CD4-positive, CD25-positive, alpha-beta regulatory T cell (primary cell): ENCODE data around the gene C8B. TPM values are rescaled to one million over a fixed set of nuclear protein-coding genes. Genes with fewer than 3 reads are reported as not detected.

ENCODE experiments used
- ATAC-seq, 2 donors: fragments of 150-1000 bp; cut with Tn5 transposase; one replicate each; pipeline ENCODE4 v1.10.0; 2021; ENCODE audit warnings: low read depth in 2 of 2, moderate number of reproducible peaks in 2 of 2, moderate library complexity in 1 of 2
- DNase-seq, 3 donors: peaks; one replicate each; pipeline versions ENCODE4 v3.0.0 to v3.0.0-alpha.2; 2012 to 2022; ENCODE audit warnings: mixed read lengths in 1 of 3
- H3K27ac ChIP-seq: one replicate; pipeline ENCODE4 v1.7.0; 2013; ENCODE audit warnings: mild to moderate bottlenecking, low read length; ENCODE audit not compliant: insufficient read depth, poor library complexity, severe bottlenecking
- H3K27me3 ChIP-seq: one replicate; pipeline ENCODE4 v1.7.0; 2013; ENCODE audit warnings: low read length; ENCODE audit not compliant: control insufficient read depth, insufficient read depth
- H3K36me3 ChIP-seq: one replicate; pipeline ENCODE4 v1.7.0; 2013; ENCODE audit warnings: mild to moderate bottlenecking, low read length, moderate library complexity; ENCODE audit not compliant: control insufficient read depth, insufficient read depth
- H3K4me1 ChIP-seq: 2 replicates; pipeline ENCODE4 v1.7.0; 2013; ENCODE audit warnings: mild to moderate bottlenecking, low read length; ENCODE audit not compliant: insufficient read depth, control insufficient read depth, poor library complexity, severe bottlenecking
- H3K4me3 ChIP-seq: one replicate; pipeline ENCODE4 v1.7.0; 2013; ENCODE audit warnings: low read depth, mild to moderate bottlenecking, low read length, moderate library complexity
- H3K9me3 ChIP-seq, 2 experiments: 1 replicate in 1 of 2; 2 replicates in 1 of 2; pipeline ENCODE4 v1.7.0; 2013; ENCODE audit warnings: low read length in 2 of 2, mild to moderate bottlenecking in 1 of 2, moderate library complexity in 1 of 2; ENCODE audit not compliant: control insufficient read depth in 2 of 2
- H3K27ac Mint-ChIP-seq, 3 donors: one replicate each; pipeline ENCODE4 v1.8.0; 2020 to 2022; ENCODE audit warnings: mild to moderate bottlenecking in 3 of 3, mixed read lengths in 3 of 3, moderate library complexity in 2 of 3
- H3K27me3 Mint-ChIP-seq: one replicate; pipeline ENCODE4 v1.8.0; 2022; ENCODE audit warnings: mild to moderate bottlenecking, mixed read lengths
- H3K36me3 Mint-ChIP-seq: one replicate; pipeline ENCODE4 v1.8.0; 2020; ENCODE audit warnings: mixed read lengths
- H3K4me1 Mint-ChIP-seq, 4 donors: one replicate each; pipeline ENCODE4 v1.8.0; 2020 to 2022; ENCODE audit warnings: mixed read lengths in 4 of 4, mild to moderate bottlenecking in 1 of 4
- H3K4me3 Mint-ChIP-seq, 4 donors: one replicate each; pipeline ENCODE4 v1.8.0; 2020 to 2022; ENCODE audit warnings: mild to moderate bottlenecking in 4 of 4, mixed read lengths in 4 of 4, moderate library complexity in 3 of 4
- H3K9me3 Mint-ChIP-seq, 7 donors: one replicate each; pipeline ENCODE4 v1.8.0; 2020 to 2022; ENCODE audit warnings: mixed read lengths in 7 of 7, mild to moderate bottlenecking in 3 of 7, moderate library complexity in 2 of 7
- polyA plus RNA-seq, 4 donors: library from polyadenylated mRNA; unstranded; fragments of 300-500 nt; fragmentation: Illumina TruSeq; gene quantifications; one replicate each; pipeline ENCODE4 v1.2.3, GENCODE V29; 2021
- total RNA-seq: library from RNA; stranded (reverse); gene quantifications from one replicate; pipeline ENCODE4 v1.2.3, GENCODE V29; 2022

C8B gene
- total and polyA plus RNA-seq, 5 donors from 2014 or later: 0.20 TPM; not detected in 4

DNA sequence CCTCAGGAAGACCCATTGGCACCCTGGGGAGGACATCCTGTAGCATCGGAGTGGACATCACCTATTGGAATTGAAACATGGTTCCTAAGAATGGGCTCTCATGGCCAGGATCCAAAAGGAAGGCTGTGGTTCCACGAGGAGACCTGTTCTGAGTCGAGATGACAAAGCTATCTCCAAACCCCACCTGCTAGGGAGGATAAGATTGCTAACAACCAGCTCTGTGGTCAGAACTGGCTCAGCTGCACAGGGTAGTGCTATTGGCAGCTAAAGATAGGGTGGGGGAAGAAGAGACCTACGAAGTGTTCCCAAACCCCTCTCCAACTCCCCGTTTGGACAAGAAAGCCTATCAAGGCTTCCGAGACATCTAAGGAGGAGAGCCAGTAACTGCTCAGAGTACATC lies 17.7 kb upstream of the C8B start:
- DNase-seq (no peak), ATAC-seq (no peak)
- H3K9me3 ChIP-seq: no peaks in the 10 kb centered on the region
- Mint-ChIP-seq H3K27ac (no peak overlapping the region), H3K9me3 (peaks cover 0 to 5% (median 0%) of the 10 kb centered on the region in 7 donors), H3K4me3 (no peak overlapping the region), H3K36me3 (no peaks in the 10 kb centered on the region), H3K27me3 (peaks cover 4% of the 10 kb centered on the region), H3K4me1 (no peaks in the 10 kb centered on the region)
- peaks cover 2% of the 10 kb centered on the region for H3K27me3 ChIP-seq
- no peak overlapping the region for H3K27ac ChIP-seq
- H3K4me3 ChIP-seq: no peak overlapping the region
- no peaks in the 10 kb centered on the region for H3K4me1 ChIP-seq
- H3K36me3 ChIP-seq: no peaks in the 10 kb centered on the region

DNA sequence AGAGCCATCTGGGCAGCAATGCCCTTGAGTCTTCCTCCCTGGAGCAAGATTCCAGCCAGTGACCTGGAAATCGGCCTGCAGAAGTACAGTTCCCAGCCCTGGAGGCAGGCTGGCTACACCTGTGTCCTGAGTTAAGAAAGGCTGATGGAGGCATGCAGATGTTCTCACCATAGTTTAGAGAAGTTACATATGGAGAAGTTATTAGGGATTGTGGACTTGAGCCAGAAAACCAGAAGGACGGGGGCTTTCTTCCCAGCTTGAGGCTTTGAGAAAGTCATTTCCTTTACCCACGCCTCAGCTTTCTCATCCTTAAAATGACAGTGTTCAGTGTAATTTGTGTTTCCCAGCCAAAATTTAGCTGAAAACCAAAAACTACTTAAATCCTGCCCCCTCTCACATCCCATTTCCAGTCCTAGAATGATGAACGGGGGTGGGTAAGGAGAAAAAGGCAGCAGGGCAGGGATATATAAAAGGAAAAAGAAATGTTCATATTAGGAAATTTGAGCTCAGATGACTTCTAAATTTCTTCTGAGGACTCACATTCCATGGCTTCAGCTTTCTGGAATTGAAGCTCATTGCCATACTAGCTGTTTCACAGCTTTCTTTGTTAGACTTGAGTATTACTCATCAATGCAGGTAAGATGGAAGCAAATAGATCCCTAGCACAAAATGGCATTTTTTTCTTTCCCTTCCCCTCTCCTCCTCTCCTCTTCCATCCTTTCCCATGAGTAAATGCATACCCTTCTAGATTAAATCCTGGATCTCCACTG lies 14.4 kb upstream of the C8B start:
- Mint-ChIP-seq H3K4me1 (no peaks in the 10 kb centered on the region), H3K36me3 (no peaks in the 10 kb centered on the region), H3K9me3 (peaks cover 0 to 1% (median 0%) of the 10 kb centered on the region in 7 donors), H3K27me3 (peaks cover 4% of the 10 kb centered on the region), H3K4me3 (no peak overlapping the region), H3K27ac (no peak overlapping the region)
- Histone ChIP-seq H3K36me3 (no peaks in the 10 kb centered on the region), H3K27ac (no peak overlapping the region), H3K9me3 (no peaks in the 10 kb centered on the region), H3K27me3 (peaks cover 2% of the 10 kb centered on the region), H3K4me3 (no peak overlapping the region), H3K4me1 (no peaks in the 10 kb centered on the region)
- DNase-seq (no peak), ATAC-seq (no peak)

DNA sequence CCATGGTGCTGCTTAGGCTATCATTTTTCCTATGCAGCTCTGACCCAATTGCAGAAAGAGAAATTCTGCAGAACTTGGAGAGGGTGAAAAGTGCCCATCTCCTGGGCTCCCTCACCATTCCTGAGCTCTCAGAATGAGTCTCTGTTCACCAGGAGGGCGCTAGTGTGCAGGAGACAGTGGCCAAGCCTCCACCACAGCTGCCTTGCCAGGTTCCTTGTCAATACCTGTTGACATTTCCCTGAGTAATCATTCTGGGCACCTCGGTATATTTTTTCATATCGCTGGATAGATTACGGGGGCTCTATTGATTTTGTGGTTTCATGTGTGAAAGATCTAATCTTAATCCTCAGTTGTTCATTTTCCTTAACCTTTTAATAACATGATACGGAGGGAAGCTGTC lies 13.0 kb upstream of the C8B start:
- Mint-ChIP-seq H3K27ac (no peak overlapping the region), H3K36me3 (no peaks in the 10 kb centered on the region)

DNA sequence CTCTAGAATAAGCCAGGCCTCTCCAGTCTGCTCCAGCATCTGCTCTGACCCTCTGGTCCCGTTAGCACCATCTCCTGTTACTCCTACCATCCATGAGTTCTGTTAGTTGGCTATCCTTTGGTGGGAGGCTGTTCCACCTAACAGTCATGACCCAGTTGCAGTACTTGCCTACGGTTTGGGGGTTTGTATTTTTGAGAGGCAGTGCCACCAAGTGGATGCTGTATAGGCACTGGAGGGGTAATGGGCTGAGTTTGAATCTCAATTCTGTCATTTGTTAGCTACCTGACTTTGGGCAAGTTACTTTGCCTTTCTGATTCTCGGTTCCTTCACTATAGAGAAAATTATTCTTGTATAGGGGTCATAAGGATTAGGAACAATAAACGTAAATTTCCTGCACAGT lies 12.1 kb upstream of the C8B start:
- no peaks in the 10 kb centered on the region for H3K36me3 ChIP-seq
- H3K4me1 Mint-ChIP-seq: no peaks in the 10 kb centered on the region
- no peak overlapping the region for H3K27ac Mint-ChIP-seq
- H3K27me3 Mint-ChIP-seq: peaks cover 4% of the 10 kb centered on the region
- H3K4me3 Mint-ChIP-seq: no peak overlapping the region
- H3K4me1 ChIP-seq: no peaks in the 10 kb centered on the region
- H3K36me3 Mint-ChIP-seq: no peaks in the 10 kb centered on the region
- H3K9me3 Mint-ChIP-seq: peaks cover 0 to 1% (median 0%) of the 10 kb centered on the region in 7 donors
- DNase-seq: no peak
- no peak for ATAC-seq
- H3K27ac ChIP-seq: no peak overlapping the region
- peaks cover 2% of the 10 kb centered on the region for H3K27me3 ChIP-seq
- no peaks in the 10 kb centered on the region for H3K9me3 ChIP-seq
- H3K4me3 ChIP-seq: no peak overlapping the region

More for the DNA sequence above, 13.0 kb upstream of the C8B start:
- no peaks in the 10 kb centered on the region for H3K4me1 Mint-ChIP-seq
- peaks cover 0 to 1% (median 0%) of the 10 kb centered on the region in 7 donors for H3K9me3 Mint-ChIP-seq
- Histone ChIP-seq H3K4me1 (no peaks in the 10 kb centered on the region), H3K4me3 (no peak overlapping the region), H3K36me3 (no peaks in the 10 kb centered on the region), H3K27ac (no peak overlapping the region), H3K9me3 (no peaks in the 10 kb centered on the region), H3K27me3 (peaks cover 2% of the 10 kb centered on the region)
- no peak overlapping the region for H3K4me3 Mint-ChIP-seq
- H3K27me3 Mint-ChIP-seq: peaks cover 4% of the 10 kb centered on the region
- no peak for DNase-seq
- no peak for ATAC-seq

DNA sequence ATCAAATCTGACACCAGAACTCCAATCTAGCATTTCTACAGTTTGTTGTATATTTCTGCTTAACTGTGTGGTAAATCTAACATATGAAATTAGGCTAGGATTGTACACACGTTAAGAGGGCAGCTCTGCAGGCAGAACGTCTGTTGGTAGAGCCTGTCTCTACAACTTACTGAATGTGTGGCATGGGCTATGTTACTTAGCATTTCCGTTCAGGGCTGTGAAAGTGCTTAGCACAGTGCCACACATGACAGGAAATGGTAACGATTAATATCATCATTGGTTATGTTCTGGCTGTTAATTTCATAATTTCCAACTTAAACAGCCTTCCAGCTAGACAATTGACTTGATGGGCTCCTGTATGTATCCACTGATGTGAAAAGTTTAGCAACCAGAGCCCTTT lies 9.6 kb upstream of the C8B start:
- Histone ChIP-seq H3K4me3 (no peak overlapping the region), H3K9me3 (no peaks in the 10 kb centered on the region), H3K36me3 (no peaks in the 10 kb centered on the region), H3K4me1 (no peaks in the 10 kb centered on the region), H3K27ac (no peak overlapping the region), H3K27me3 (no peaks in the 10 kb centered on the region)
- ATAC-seq: no peak
- H3K27ac Mint-ChIP-seq: no peak overlapping the region
- H3K9me3 Mint-ChIP-seq: peaks cover 0 to 2% (median 0%) of the 10 kb centered on the region in 7 donors
- H3K36me3 Mint-ChIP-seq: no peaks in the 10 kb centered on the region
- H3K27me3 Mint-ChIP-seq: no peaks in the 10 kb centered on the region
- H3K4me1 Mint-ChIP-seq: no peaks in the 10 kb centered on the region
- DNase-seq: no peak
- H3K4me3 Mint-ChIP-seq: no peak overlapping the region

DNA sequence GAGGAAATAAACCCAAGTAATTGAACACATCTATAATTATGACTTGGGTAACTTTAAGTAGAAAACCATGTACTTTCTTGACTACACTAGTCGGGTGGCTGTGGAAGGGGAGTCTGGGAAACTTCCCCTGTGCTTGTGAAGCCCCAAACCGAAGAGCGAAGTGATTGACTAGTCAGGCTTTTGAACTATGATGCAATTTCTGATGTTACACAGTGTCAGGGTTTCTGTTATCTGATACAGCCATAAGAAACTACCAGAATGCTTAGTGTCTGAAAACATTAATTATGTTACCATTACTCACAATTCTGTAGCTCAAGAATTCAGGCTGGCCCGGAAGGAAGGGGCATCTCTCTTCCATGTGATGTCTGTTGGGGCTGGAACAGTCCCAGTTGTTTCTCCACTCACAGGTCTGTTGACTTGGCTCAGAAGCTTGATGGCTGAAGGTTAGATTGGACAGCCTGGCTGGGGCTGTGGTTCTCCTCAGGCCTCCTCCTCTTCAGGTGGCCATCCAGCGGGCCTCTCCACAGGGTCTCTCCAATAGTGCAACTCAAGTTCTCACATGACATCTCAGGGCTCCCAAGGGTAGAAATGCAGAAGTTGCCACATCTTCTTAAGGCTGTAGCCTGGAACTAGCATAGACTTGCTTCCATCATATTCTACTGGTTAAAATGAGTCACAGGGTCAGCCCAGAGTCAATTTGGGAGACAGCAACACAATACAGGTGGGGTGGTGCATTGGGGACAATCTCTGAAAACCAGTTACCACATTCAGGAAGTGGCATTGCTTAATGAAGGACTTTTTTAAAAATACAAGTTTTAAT lies 8.3 kb upstream of the C8B start:
- no peaks in the 10 kb centered on the region for H3K27me3 Mint-ChIP-seq
- H3K4me1 Mint-ChIP-seq: no peaks in the 10 kb centered on the region
- H3K4me3 Mint-ChIP-seq: no peak overlapping the region
- H3K4me3 ChIP-seq: no peak overlapping the region
- no peaks in the 10 kb centered on the region for H3K27me3 ChIP-seq
- no peaks in the 10 kb centered on the region for H3K36me3 ChIP-seq
- H3K4me1 ChIP-seq: no peaks in the 10 kb centered on the region
- DNase-seq (no peak), ATAC-seq (no peak)
- no peak overlapping the region for H3K27ac ChIP-seq
- no peaks in the 10 kb centered on the region for H3K36me3 Mint-ChIP-seq
- H3K9me3 ChIP-seq: no peaks in the 10 kb centered on the region
- H3K27ac Mint-ChIP-seq: no peak overlapping the region
- H3K9me3 Mint-ChIP-seq: peaks cover 0 to 2% (median 0%) of the 10 kb centered on the region in 7 donors

DNA sequence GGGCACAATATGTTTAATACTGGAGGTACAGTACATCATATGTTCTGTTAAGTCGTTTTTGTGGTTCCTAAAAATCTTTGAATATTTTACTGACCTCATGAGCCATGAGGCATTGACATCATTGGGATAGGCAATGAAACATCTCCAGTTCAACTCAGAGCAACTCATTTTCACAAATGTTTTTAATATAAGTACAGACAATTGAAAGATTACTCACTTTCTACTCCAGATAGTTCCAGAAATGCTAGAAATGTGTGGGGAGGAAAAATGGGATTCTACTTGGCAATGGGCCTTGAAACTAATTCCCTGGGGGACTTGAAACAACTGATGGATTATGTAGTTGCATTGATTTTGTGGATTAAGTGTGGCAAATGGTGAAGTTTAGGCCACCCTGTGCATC lies 7.2 kb upstream of the C8B start:
- no peaks in the 10 kb centered on the region for H3K36me3 ChIP-seq
- no peaks in the 10 kb centered on the region for H3K4me1 ChIP-seq
- peaks cover 0 to 2% (median 0%) of the 10 kb centered on the region in 7 donors for H3K9me3 Mint-ChIP-seq
- H3K36me3 Mint-ChIP-seq: no peaks in the 10 kb centered on the region
- no peaks in the 10 kb centered on the region for H3K27me3 Mint-ChIP-seq
- DNase-seq (no peak), ATAC-seq (no peak)
- no peak overlapping the region for H3K27ac ChIP-seq
- H3K4me1 Mint-ChIP-seq: no peaks in the 10 kb centered on the region
- H3K4me3 Mint-ChIP-seq: no peak overlapping the region
- no peaks in the 10 kb centered on the region for H3K27me3 ChIP-seq
- H3K27ac Mint-ChIP-seq: no peak overlapping the region
- H3K9me3 ChIP-seq: no peaks in the 10 kb centered on the region
- no peak overlapping the region for H3K4me3 ChIP-seq
